OCI-LY1 (cell line): ENCODE measurements around the gene SORL1-AS1.

Experiments used
- EZH2 ChIP-seq: fragments of 200-600 bp; sonication (generic), shearing (Covaris generic); IDR thresholded peaks from 2 replicates; pipeline ENCODE4 v1.8.0; 2017; ENCODE audit warnings: borderline replicate concordance, mixed run types, mild to moderate bottlenecking, antibody characterized with exemption, low read length, moderate library complexity, mixed read lengths
- TF ChIP-seq, protein P1 (sequence below): fragments of 200-600 bp; sonication (generic), shearing (Covaris generic); IDR thresholded peaks from 2 replicates; pipeline ENCODE4 v1.5.1; 2017; ENCODE audit warnings: mild to moderate bottlenecking, antibody characterized with exemption, low read length, moderate library complexity, mixed read lengths

DNA sequence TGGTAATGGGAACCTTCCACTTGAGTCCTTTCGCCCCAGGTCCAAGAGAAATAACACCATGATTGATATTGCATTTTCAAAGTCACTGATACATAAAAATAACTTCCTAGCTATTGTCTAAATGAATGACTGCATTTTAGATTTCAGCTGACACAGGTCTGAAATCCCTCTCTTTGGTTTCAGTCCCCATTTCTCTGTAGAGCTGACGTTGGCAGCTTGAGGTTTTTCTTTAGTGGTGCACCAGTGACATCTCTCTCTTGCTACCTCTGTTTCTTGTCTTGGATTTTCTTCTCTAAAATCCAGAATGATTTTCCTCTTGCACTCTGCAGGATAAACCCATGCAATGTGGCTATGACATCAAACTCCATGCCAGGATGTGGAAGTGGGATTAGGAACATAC, 32.4 kb downstream of the SORL1-AS1 start:
- TF ChIP-seq, protein P1, sequence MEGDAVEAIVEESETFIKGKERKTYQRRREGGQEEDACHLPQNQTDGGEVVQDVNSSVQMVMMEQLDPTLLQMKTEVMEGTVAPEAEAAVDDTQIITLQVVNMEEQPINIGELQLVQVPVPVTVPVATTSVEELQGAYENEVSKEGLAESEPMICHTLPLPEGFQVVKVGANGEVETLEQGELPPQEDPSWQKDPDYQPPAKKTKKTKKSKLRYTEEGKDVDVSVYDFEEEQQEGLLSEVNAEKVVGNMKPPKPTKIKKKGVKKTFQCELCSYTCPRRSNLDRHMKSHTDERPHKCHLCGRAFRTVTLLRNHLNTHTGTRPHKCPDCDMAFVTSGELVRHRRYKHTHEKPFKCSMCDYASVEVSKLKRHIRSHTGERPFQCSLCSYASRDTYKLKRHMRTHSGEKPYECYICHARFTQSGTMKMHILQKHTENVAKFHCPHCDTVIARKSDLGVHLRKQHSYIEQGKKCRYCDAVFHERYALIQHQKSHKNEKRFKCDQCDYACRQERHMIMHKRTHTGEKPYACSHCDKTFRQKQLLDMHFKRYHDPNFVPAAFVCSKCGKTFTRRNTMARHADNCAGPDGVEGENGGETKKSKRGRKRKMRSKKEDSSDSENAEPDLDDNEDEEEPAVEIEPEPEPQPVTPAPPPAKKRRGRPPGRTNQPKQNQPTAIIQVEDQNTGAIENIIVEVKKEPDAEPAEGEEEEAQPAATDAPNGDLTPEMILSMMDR, result no peak
- no peak for TF ChIP-seq EZH2
